PFSK-1 (cell line): Measurements from ENCODE around the gene CTDSPL.

ENCODE experiments used
- POLR2AphosphoS5 ChIP-seq: IDR thresholded peaks from 2 replicates; pipeline ENCODE4 v1.6.1; 2012; ENCODE audit warnings: low read depth, mild to moderate bottlenecking, control low read depth, low read length, moderate library complexity
- REST ChIP-seq, 2 experiments: IDR thresholded peaks; 2 replicates each; pipeline versions ENCODE4 v1.6.1 to v1.8.0; 2011 to 2012; ENCODE audit warnings: low read depth in 2 of 2, low read length in 2 of 2, control low read depth in 1 of 2, inconsistent platforms in 1 of 2, mild to moderate bottlenecking in 1 of 2, moderate library complexity in 1 of 2; ENCODE audit not compliant: insufficient read depth in 1 of 2
- SIN3A ChIP-seq: IDR thresholded peaks from 2 replicates; pipeline ENCODE4 v1.6.1; 2012; ENCODE audit warnings: mild to moderate bottlenecking, low read length, moderate library complexity, borderline replicate concordance; ENCODE audit not compliant: insufficient read depth
- TAF1 ChIP-seq: IDR thresholded peaks from 2 replicates; pipeline ENCODE4 v1.6.1; 2012; ENCODE audit warnings: low read length, control low read depth, borderline replicate concordance; ENCODE audit not compliant: insufficient read depth

GRCh38 chr3:37903320-37903719 is 41.6 kb downstream of the CTDSPL start:
- TF ChIP-seq POLR2AphosphoS5: no peak
- TF ChIP-seq SIN3A: no peak
- TF ChIP-seq REST (IDR thresholded peaks at IDR 0.05; ENCODE audit: insufficient read depth in 1 of 2, low read depth in 2 of 2, low read length in 2 of 2): no peak
- no peak for TF ChIP-seq TAF1
